Mesenchymal stem cell (in vitro differentiated cells and primary cell): ENCODE results near the gene ARHGAP35. TPM values are rescaled to one million over a fixed set of nuclear protein-coding genes. Genes with fewer than 3 reads are reported as not detected.
A peak's percentile ranks its signal among the peaks of the same experiment; 100 is the strongest.

Experiments used
- DNase-seq: peaks from one replicate; pipeline ENCODE4 v3.0.0-alpha.2; 2013
- H2AFZ ChIP-seq: one replicate; pipeline ENCODE4 v1.6.1; 2013; ENCODE audit warnings: low read depth, mild to moderate bottlenecking, control low read depth, inconsistent platforms, low read length, moderate library complexity
- H2AK5ac ChIP-seq: 2 replicates; pipeline ENCODE4 v1.6.1; 2013; ENCODE audit warnings: low read length, moderate library complexity, mild to moderate bottlenecking, inconsistent platforms; ENCODE audit not compliant: severe bottlenecking
- H2BK120ac ChIP-seq: one replicate; pipeline ENCODE4 v1.6.1; 2013; ENCODE audit warnings: low read depth, mild to moderate bottlenecking, inconsistent platforms, low read length, moderate library complexity
- H2BK12ac ChIP-seq, 2 experiments: one replicate each; pipeline ENCODE4 v1.6.1; 2013; ENCODE audit warnings: inconsistent platforms in 2 of 2, low read length in 2 of 2, mild to moderate bottlenecking in 2 of 2, moderate library complexity in 2 of 2, control low read depth in 1 of 2
- H2BK15ac ChIP-seq: one replicate; pipeline ENCODE4 v1.6.1; 2013; ENCODE audit warnings: mild to moderate bottlenecking, low read depth, inconsistent platforms; ENCODE audit not compliant: poor library complexity, severe bottlenecking
- H2BK5ac ChIP-seq: 2 replicates; pipeline ENCODE4 v1.6.1; 2013; ENCODE audit warnings: low read depth, mild to moderate bottlenecking, low read length, control low read depth, inconsistent platforms; ENCODE audit not compliant: poor library complexity, severe bottlenecking
- H3K14ac ChIP-seq, 2 experiments: one replicate each; pipeline ENCODE4 v1.6.1; 2013; ENCODE audit warnings: inconsistent platforms in 2 of 2, low read length in 2 of 2, control low read depth in 1 of 2, mild to moderate bottlenecking in 1 of 2, moderate library complexity in 1 of 2
- H3K18ac ChIP-seq, 2 experiments: one replicate each; pipeline ENCODE4 v1.6.1; 2013; ENCODE audit warnings: inconsistent platforms in 2 of 2, low read length in 2 of 2, control low read depth in 1 of 2, low read depth in 1 of 2, mild to moderate bottlenecking in 1 of 2
- H3K23ac ChIP-seq, 2 experiments: one replicate each; pipeline ENCODE4 v1.6.1; 2013; ENCODE audit warnings: inconsistent platforms in 2 of 2, low read length in 2 of 2, mild to moderate bottlenecking in 2 of 2, moderate library complexity in 2 of 2, control low read depth in 1 of 2
- H3K27ac ChIP-seq: 2 replicates; pipeline ENCODE4 v1.5.1; 2013; ENCODE audit warnings: mild to moderate bottlenecking, moderate library complexity, low read length, control low read depth, inconsistent platforms; ENCODE audit not compliant: poor library complexity, severe bottlenecking
- H3K27me3 ChIP-seq, 2 experiments: 2 replicates each; pipeline versions ENCODE4 v1.6.1 to v1.7.0; 2013; ENCODE audit warnings: low read length in 2 of 2, mild to moderate bottlenecking in 2 of 2, moderate library complexity in 2 of 2, control low read depth in 1 of 2, inconsistent platforms in 1 of 2; ENCODE audit not compliant: control insufficient read depth in 1 of 2, insufficient read depth in 1 of 2
- H3K36me3 ChIP-seq, 2 experiments: 2 replicates each; pipeline versions ENCODE4 v1.6.1 to v1.7.0; 2013; ENCODE audit warnings: low read length in 2 of 2, control low read depth in 1 of 2, inconsistent platforms in 1 of 2, low read depth in 1 of 2, mild to moderate bottlenecking in 1 of 2; ENCODE audit not compliant: insufficient read depth in 2 of 2, control insufficient read depth in 1 of 2
- H3K4ac ChIP-seq, 2 experiments: one replicate each; pipeline ENCODE4 v1.6.1; 2013; ENCODE audit warnings: inconsistent platforms in 2 of 2, low read length in 2 of 2, mild to moderate bottlenecking in 2 of 2, moderate library complexity in 2 of 2, control low read depth in 1 of 2, low read depth in 1 of 2
- H3K4me1 ChIP-seq: 2 replicates; pipeline ENCODE4 v1.6.1; 2013; ENCODE audit warnings: low read depth, low read length, control low read depth; ENCODE audit not compliant: control insufficient read depth, insufficient read depth
- H3K4me2 ChIP-seq: 2 replicates; pipeline ENCODE4 v1.6.1; 2013; ENCODE audit warnings: low read length, mild to moderate bottlenecking, inconsistent platforms; ENCODE audit not compliant: poor library complexity, severe bottlenecking
- H3K4me3 ChIP-seq, 2 experiments: 2 replicates each; pipeline versions ENCODE4 v1.5.1 to v1.7.0; 2013; ENCODE audit warnings: low read length in 2 of 2, mild to moderate bottlenecking in 2 of 2, control low read depth in 1 of 2, low read depth in 1 of 2; ENCODE audit not compliant: insufficient read depth in 1 of 2
- H3K79me1 ChIP-seq: replicated peaks from 2 replicates; pipeline ENCODE4 v1.6.1; 2013; ENCODE audit warnings: mild to moderate bottlenecking, control low read depth, low read length, inconsistent platforms; ENCODE audit not compliant: poor library complexity, severe bottlenecking
- H3K9ac ChIP-seq: 2 replicates; pipeline ENCODE4 v1.7.0; 2013; ENCODE audit warnings: mild to moderate bottlenecking, low read length, moderate library complexity
- H3K9me3 ChIP-seq: 2 replicates; pipeline ENCODE4 v1.7.0; 2013; ENCODE audit warnings: mild to moderate bottlenecking, low read length; ENCODE audit not compliant: control insufficient read depth
- H4K8ac ChIP-seq: one replicate; pipeline ENCODE4 v1.6.1; 2013; ENCODE audit warnings: inconsistent platforms, mild to moderate bottlenecking, low read length, moderate library complexity
- H4K91ac ChIP-seq: one replicate; pipeline ENCODE4 v1.6.1; 2013; ENCODE audit warnings: mild to moderate bottlenecking, low read length, inconsistent platforms
- WGBS: methylation state at CpG from one replicate; pipeline ENCODE4 v1.1.7; 2013; ENCODE audit warnings: mixed read lengths; 5-methylcytosine and 5-hydroxymethylcytosine counted together
- polyA plus RNA-seq, 2 experiments: library from polyadenylated mRNA; stranded (reverse); fragments of 200-250 nt; gene quantifications; one replicate each; pipeline ENCODE4 v1.2.3, GENCODE V29; 2013

Gene ARHGAP35
- 40.0 TPM for polyA plus RNA-seq (2013, experiment 1 of 2)
- polyA plus RNA-seq (2013, experiment 2 of 2) = 36.9 TPM

DNA sequence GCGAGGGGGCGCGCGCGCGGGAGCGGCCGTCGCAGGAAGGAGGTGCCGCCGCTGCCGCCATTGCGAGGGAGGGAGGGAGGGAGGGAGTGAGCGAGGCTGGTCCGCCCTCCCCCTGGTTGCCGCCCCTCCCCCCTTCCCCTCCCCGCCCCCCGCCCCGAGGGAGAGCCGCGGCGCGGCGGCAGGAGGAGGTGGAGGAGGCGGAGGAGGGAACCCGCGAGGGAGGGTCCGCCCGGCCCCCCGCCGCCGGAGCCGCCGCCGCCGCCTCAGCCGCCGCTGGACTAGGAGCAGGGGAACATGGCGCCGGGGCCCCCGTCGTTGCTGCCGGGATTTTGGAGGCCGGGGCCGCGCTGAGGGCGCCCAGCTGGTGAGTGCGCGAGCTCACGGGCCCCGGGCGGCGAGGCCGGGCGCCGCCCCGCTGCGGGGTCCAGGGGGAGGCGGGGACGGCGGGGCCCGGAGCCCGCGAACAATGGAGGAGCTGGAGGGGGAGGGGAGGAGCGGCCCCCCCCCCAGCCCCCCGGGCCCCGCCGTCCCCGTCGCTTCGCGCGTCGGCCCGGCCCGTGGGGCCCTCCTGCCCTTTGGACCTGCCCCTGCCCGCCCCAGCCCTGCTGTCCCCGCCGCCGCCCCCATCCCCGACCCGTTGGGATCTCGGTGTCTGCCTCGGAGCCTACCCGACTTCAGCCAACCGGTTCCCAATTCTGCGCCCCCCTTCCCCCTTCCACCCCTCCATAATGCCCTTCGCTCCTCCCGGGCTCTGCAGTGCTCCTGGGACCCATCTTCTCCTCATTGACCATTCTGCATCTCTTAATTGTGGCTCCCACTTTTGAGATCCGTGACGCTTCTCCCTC, at the start of gene ARHGAP35:
ARHGAP35 (plus strand) TSS at position 152 of the 845 bp plus-strand sequence. CDS start 57,679 bp downstream, outside the sequence.
- peak within 1 kb of the TSS; percentile 99 for H4K91ac ChIP-seq
- H2BK5ac ChIP-seq = peak within 1 kb of the TSS; percentile 95
- peaks cover 4% of the 10 kb centered on the region for H3K79me1 ChIP-seq
- peak within 1 kb of the TSS; percentile 24 for H2AK5ac ChIP-seq
- peak within 1 kb of the TSS; percentile 96 to 98 for H3K23ac ChIP-seq
- peak within 1 kb of the TSS; percentile 95 for H3K9ac ChIP-seq
- under 1% methylated on average over 22 of the region's 91 CpGs for WGBS
- H3K27ac ChIP-seq = peak within 1 kb of the TSS; percentile 91
- peak within 1 kb of the TSS; percentile 98 for H4K8ac ChIP-seq
- H3K4me3 ChIP-seq = peak within 1 kb of the TSS; percentile 90 to 94
- H3K36me3 ChIP-seq = no peaks in the 10 kb centered on the region
- H3K27me3 ChIP-seq = no peaks in the 10 kb centered on the region
- H2AFZ ChIP-seq = peak within 1 kb of the TSS; percentile 83
- peak within 1 kb of the TSS; percentile 73 for H3K4me2 ChIP-seq
- peak within 1 kb of the TSS; percentile 94 to 99 for H3K14ac ChIP-seq
- no peaks in the 10 kb centered on the region for H3K9me3 ChIP-seq
- peak within 1 kb of the TSS; percentile 97 for H2BK120ac ChIP-seq
- no peak for DNase-seq
- H3K4ac ChIP-seq = peak within 1 kb of the TSS; percentile 95
- peak within 1 kb of the TSS; percentile 100 for H3K18ac ChIP-seq
- peaks cover 25% of the 10 kb centered on the region for H3K4me1 ChIP-seq
- peak within 1 kb of the TSS; percentile 99 for H2BK15ac ChIP-seq
- H2BK12ac ChIP-seq = peak within 1 kb of the TSS in 1 of 2 experiments; percentile 80

DNA sequence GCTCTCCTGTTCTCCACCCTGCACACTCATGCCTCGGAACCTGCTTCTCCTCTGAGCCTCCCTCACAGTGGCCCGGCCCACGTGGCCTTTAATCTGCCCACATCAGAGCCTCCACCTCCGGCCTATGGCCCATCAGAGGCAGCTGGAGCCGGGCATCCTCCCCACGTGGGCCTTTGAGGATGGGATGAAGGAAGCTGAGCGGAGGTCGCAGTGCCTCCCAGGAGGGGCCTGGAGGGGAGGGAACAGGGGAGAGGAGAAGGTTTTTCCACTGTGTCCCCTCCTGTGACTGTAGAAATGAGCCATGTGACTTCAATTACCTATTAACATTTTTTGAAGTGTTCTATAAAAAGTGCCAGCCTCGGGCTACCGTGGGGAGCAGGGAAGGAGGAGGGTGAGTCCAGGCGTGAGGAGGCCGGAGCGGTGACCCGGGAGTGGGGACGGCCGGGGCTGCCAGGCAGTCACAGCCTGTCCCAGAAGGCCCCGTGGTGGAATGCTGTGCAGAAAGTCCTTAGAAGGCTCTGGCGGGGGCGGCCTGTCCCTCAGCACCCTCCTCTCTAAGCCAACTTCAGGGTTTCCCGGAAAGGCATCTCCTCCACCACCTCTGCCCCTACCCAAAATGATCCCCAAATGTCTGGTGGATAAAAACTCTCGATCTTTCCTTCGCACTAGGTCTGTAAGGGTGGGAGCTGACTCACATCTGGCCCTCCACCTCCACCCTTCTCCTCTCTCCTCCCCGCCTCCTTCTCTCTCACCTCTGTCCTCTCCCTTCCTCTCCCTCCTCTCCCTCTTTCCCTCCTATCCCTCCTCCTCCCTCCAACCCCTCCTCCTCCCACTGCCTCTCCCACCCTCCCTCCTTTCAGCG, 47.6 kb upstream of the ARHGAP35 start:
- Histone ChIP-seq H4K91ac (peak overlapping the region; percentile 55), H3K79me1 (no peaks in the 10 kb centered on the region), H4K8ac (peak overlapping the region; percentile 35), H2BK120ac (no peak overlapping the region), H3K4ac (no peak overlapping the region), H3K27ac (no peak overlapping the region), H3K9me3 (no peaks in the 10 kb centered on the region), H3K36me3 (no peaks in the 10 kb centered on the region), H3K4me2 (no peak overlapping the region), H2AFZ (no peak overlapping the region), H2BK5ac (no peak overlapping the region), H3K9ac (no peak overlapping the region), H3K4me3 (no peak overlapping the region), H3K18ac (no peak overlapping the region), H3K23ac (no peak overlapping the region), H2BK15ac (no peak overlapping the region), H2BK12ac (peak overlapping the region; percentile 73 to 95), H2AK5ac (no peak overlapping the region), H3K14ac (no peak overlapping the region), H3K27me3 (peaks cover 0 to 6% of the 10 kb centered on the region in 2 experiments), H3K4me1 (peaks cover 8% of the 10 kb centered on the region)
- 62% methylated on average over 23 of the region's 24 CpGs for WGBS
- DNase-seq = no peak

DNA sequence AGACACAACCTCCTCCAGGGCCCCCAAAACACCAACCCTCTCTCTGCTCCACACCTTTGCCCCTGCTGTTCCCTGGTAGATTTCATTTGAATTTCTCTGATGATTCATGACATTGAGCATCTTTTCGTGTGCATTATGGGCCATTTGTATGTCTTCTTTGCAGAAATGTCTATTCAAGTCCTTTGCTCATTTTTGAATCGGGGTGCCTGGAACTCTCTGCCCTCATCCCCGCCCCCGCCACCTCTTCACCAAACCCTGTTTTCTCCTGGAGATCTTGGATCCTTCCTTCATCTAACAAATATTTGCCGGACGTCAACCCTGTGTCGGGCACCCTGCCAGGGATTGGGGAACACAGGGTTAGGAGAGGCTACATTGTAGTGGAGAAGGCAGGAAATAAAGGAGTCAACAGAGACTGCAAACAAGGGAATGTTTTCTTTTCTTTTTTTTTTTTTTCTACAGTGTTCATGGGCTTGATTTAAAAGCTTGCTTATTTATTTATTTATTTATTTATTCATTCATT, 46.9 kb upstream of the ARHGAP35 start:
- no peak overlapping the region for H2BK120ac ChIP-seq
- H4K8ac ChIP-seq = peak overlapping the region; percentile 35
- H2AFZ ChIP-seq = no peak overlapping the region
- H3K4me2 ChIP-seq = no peak overlapping the region
- H4K91ac ChIP-seq = no peak overlapping the region
- no peak overlapping the region for H3K18ac ChIP-seq
- H3K4ac ChIP-seq = no peak overlapping the region
- H3K79me1 ChIP-seq = no peaks in the 10 kb centered on the region
- H3K9ac ChIP-seq = no peak overlapping the region
- peaks cover 8% of the 10 kb centered on the region for H3K4me1 ChIP-seq
- H3K14ac ChIP-seq = no peak overlapping the region
- 89% methylated on average over 6 of the region's 7 CpGs for WGBS
- DNase-seq = peak; percentile 34
- H3K9me3 ChIP-seq = no peaks in the 10 kb centered on the region
- no peaks in the 10 kb centered on the region for H3K36me3 ChIP-seq
- no peak overlapping the region for H2BK5ac ChIP-seq
- peaks cover 0 to 6% of the 10 kb centered on the region in 2 experiments for H3K27me3 ChIP-seq
- no peak overlapping the region for H2BK12ac ChIP-seq
- H3K4me3 ChIP-seq = no peak overlapping the region
- no peak overlapping the region for H2BK15ac ChIP-seq
- no peak overlapping the region for H3K27ac ChIP-seq
- no peak overlapping the region for H3K23ac ChIP-seq
- no peak overlapping the region for H2AK5ac ChIP-seq
